Gastroesophageal sphincter (tissue), 4 donors: ENCODE data around the gene LIPI. TPM values are rescaled to one million over a fixed set of nuclear protein-coding genes. Genes with fewer than 3 reads are reported as not detected.

Source experiments
- ATAC-seq: fragments of 150-250 bp; one replicate; pipeline ENCODE4 v1.9.1; 2016; ENCODE audit warnings: mild to moderate bottlenecking, moderate library complexity
- H3K27ac ChIP-seq, 4 donors: fragments of 200-600 bp; sonication (generic) in 3 of 4; 1 replicate in 3 of 4; 2 replicates in 1 of 4; pipeline ENCODE4 v1.5.1; 2016 to 2019
- H3K27me3 ChIP-seq: fragments of 200-600 bp; sonication (generic); one replicate; pipeline ENCODE4 v1.5.1; 2019
- H3K36me3 ChIP-seq, 2 donors: fragments of 200-600 bp; sonication (generic); one replicate each; pipeline ENCODE4 v1.5.1; 2019; ENCODE audit warnings: control low read depth in 1 of 2
- H3K4me1 ChIP-seq, 3 donors: fragments of 200-600 bp; sonication (generic); 1 replicate in 2 of 3; 2 replicates in 1 of 3; pipeline ENCODE4 v1.5.1; 2016 to 2019; ENCODE audit warnings: control low read depth in 2 of 3
- H3K4me3 ChIP-seq, 2 donors: fragments of 200-600 bp; sonication (generic); one replicate each; pipeline ENCODE4 v1.5.1; 2019; ENCODE audit warnings: mild to moderate bottlenecking in 1 of 2, moderate library complexity in 1 of 2
- H3K9me3 ChIP-seq, 3 donors: fragments of 200-600 bp; sonication (generic); one replicate each; pipeline ENCODE4 v1.5.1; 2017 to 2019; ENCODE audit warnings: control low read depth in 2 of 3
- CTCF ChIP-seq, 4 experiments: fragments of 200-600 bp in 2 of 4; fragments of 450-650 bp in 2 of 4; sonication (generic) in 1 of 4; IDR thresholded peaks; one replicate each; pipeline ENCODE4 v1.5.1; 2017 to 2019; ENCODE audit warnings: antibody characterized with exemption in 4 of 4, mild to moderate bottlenecking in 2 of 4, moderate library complexity in 2 of 4
- EP300 ChIP-seq: sonication (generic); formaldehyde crosslinking; IDR thresholded peaks from one replicate; pipeline ENCODE4 v1.6.1; 2017; ENCODE audit warnings: antibody characterized with exemption, mild to moderate bottlenecking
- POLR2A ChIP-seq, 2 donors: fragments of 450-650 bp; IDR thresholded peaks; one replicate each; pipeline ENCODE4 v1.6.1; 2017; ENCODE audit warnings: antibody characterized with exemption in 2 of 2, mild to moderate bottlenecking in 2 of 2, moderate library complexity in 1 of 2
- POLR2AphosphoS5 ChIP-seq: sonication (generic); formaldehyde crosslinking; IDR thresholded peaks from one replicate; pipeline ENCODE4 v1.6.1; 2017; ENCODE audit warnings: antibody characterized with exemption
- WGBS, 2 donors: methylation state at CpG; one replicate each; pipeline ENCODE4 v1.1.5; 2018; ENCODE audit warnings: low coverage in 1 of 2; 5-methylcytosine and 5-hydroxymethylcytosine counted together
- total RNA-seq, 4 donors: library from RNA; depleted of rRNA; stranded (reverse); fragments of >200 nt; gene quantifications; one replicate each; pipeline ENCODE4 v1.1.0, GENCODE V29; 2016

LIPI gene
- total RNA-seq, 4 donors from 2014 or later, result not detected

GRCh38 chr21:14244911-14245310 lies 34.2 kb upstream of the LIPI start:
- Histone ChIP-seq H3K9me3 (peaks cover 0 to 5% (median 0%) of the 10 kb centered on the region in 3 donors), H3K4me1 (no peaks in the 10 kb centered on the region), H3K27me3 (no peaks in the 10 kb centered on the region), H3K27ac (no peak overlapping the region), H3K4me3 (no peak overlapping the region), H3K36me3 (no peaks in the 10 kb centered on the region)
- no peak for ATAC-seq
- TF ChIP-seq EP300, result no peak
- TF ChIP-seq CTCF (IDR thresholded peaks at IDR 0.05), result no peak
- TF ChIP-seq POLR2A (IDR thresholded peaks at IDR 0.05), result no peak
- TF ChIP-seq POLR2AphosphoS5, result no peak

DNA sequence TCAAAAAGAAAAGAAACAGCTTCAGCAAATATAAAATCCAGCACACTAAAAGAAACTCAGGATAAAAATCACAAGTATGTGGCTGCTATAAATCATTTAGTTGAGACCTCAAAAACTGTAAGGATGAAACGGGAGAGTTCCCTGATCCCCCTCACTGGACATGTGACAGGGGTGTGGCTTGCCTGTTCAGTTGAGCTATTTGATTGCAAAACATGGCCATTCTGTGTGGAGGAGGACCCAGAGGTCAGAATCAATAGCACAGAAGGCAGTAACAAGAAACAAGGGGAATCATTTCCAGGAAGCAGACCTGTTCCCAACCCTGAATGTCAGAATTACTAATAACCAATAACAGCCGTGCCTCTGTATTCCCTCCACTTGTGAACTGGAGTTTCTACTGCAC lies 33.1 kb upstream of the LIPI start:
- WGBS, 2 donors, result 8 to 23% methylated on average over 1 to 2 of the region's 2 CpGs
- Histone ChIP-seq H3K9me3 (no peaks in the 10 kb centered on the region), H3K27ac (no peak overlapping the region), H3K4me1 (no peaks in the 10 kb centered on the region), H3K36me3 (no peaks in the 10 kb centered on the region), H3K4me3 (no peak overlapping the region), H3K27me3 (no peaks in the 10 kb centered on the region)
- ATAC-seq, result no peak
- TF ChIP-seq POLR2AphosphoS5 (no peak), CTCF (IDR thresholded peaks at IDR 0.05) (no peak), POLR2A (IDR thresholded peaks at IDR 0.05) (no peak), EP300 (no peak)

DNA sequence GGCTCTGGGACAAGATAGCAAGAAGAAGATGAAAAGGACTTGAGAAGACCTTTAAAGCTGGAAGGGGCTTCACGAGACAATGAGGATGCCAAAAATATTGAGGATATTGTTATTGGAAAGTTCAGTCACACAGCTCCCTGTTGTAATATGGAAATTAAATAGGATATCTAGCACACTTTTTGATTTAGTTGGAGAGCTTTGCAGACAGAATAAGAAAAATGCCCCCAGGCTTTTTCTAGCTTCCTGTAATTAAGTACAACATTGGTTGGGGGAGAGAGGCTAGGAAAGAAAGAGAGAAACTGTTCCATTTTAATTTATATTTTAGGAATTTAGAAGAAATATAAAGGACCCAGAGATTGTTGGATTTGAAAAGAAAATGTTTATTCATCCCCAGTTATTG lies 32.7 kb upstream of the LIPI start:
- no peaks in the 10 kb centered on the region for H3K9me3 ChIP-seq
- TF ChIP-seq EP300 (no peak), POLR2A (IDR thresholded peaks at IDR 0.05) (no peak), CTCF (IDR thresholded peaks at IDR 0.05) (no peak), POLR2AphosphoS5 (no peak)
- H3K27ac ChIP-seq, result no peak overlapping the region
- 0 to 33% methylated on average over 1 of the region's 1 CpG for WGBS, 2 donors
- no peaks in the 10 kb centered on the region for H3K36me3 ChIP-seq
- no peak overlapping the region for H3K4me3 ChIP-seq
- ATAC-seq, result no peak
- no peaks in the 10 kb centered on the region for H3K27me3 ChIP-seq
- no peaks in the 10 kb centered on the region for H3K4me1 ChIP-seq

DNA sequence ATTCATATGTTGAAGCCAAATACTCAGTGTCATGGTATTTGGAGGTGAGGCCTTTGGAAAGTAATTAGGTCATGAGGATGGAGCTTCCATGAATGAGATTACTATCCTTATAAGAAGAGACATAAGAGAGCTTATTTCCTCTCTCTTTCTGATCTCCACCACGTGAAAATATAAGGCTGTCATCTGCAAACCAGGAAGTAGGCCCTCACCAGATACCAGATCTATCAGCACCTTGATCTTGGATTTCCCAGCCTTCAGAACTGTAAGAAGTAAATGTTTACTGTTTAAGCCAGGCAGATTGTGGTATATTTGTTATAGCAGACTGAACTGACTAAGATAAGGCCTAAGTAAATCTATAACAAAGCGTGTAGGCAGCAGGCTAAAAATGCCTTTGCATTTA lies 30.5 kb upstream of the LIPI start:
- Histone ChIP-seq H3K36me3 (no peaks in the 10 kb centered on the region), H3K4me1 (no peaks in the 10 kb centered on the region), H3K9me3 (no peaks in the 10 kb centered on the region), H3K4me3 (no peak overlapping the region), H3K27ac (no peak overlapping the region), H3K27me3 (no peaks in the 10 kb centered on the region)
- 15 to 36% methylated on average over 2 of the region's 2 CpGs for WGBS, 2 donors
- ATAC-seq, result no peak
- TF ChIP-seq POLR2A (IDR thresholded peaks at IDR 0.05), result no peak

DNA sequence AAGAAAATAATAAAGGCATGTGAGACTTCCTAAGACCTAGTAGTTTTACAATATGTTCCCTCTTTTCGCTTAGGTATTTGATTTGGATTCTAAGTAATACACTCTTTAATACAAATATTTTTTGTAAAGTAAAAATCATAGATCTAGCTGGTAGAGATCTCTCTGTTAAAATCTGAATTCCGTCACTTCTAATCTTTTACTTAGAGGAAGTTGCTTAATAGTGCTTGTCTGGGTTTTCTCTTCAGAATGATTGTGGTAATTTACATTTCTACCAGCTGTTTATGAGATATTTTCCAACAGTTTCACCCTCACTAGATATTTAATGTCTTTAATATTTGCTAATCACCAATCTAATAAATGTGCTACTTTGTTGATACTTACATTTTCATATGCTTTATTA lies 28.5 kb upstream of the LIPI start:
- Histone ChIP-seq H3K4me3 (no peak overlapping the region), H3K4me1 (no peaks in the 10 kb centered on the region), H3K27me3 (no peaks in the 10 kb centered on the region), H3K27ac (no peak overlapping the region), H3K36me3 (no peaks in the 10 kb centered on the region), H3K9me3 (no peaks in the 10 kb centered on the region)
- TF ChIP-seq POLR2AphosphoS5, result no peak
- TF ChIP-seq CTCF (IDR thresholded peaks at IDR 0.05), result no peak
- no peak for ATAC-seq
- 78 to 80% methylated on average over 2 of the region's 2 CpGs for WGBS, 2 donors

DNA sequence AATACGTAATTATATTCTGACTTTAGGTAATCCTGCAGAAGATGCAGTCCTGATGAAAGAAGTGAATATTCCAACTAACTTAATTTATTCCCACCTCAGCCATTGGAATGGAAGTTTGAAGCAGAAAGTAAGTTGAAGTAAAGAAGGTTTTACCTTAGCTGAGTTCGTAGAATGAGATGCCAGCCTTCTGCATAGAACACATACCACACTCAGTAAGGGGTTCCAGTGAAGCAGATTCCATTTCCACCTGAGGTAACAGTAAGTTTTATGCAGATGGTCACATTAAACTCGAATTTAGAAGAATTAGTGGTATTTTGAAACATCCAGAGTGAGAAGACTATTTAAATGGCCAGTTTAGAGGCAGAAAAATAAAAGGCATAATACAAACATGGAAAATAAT lies 25.4 kb upstream of the LIPI start:
- TF ChIP-seq POLR2AphosphoS5 (no peak), CTCF (IDR thresholded peaks at IDR 0.05) (no peak), EP300 (no peak), POLR2A (IDR thresholded peaks at IDR 0.05) (no peak)
- no peaks in the 10 kb centered on the region for H3K27me3 ChIP-seq
- 52 to 55% methylated on average over 3 of the region's 3 CpGs for WGBS, 2 donors
- ATAC-seq, result no peak
- no peak overlapping the region for H3K27ac ChIP-seq
- no peaks in the 10 kb centered on the region for H3K9me3 ChIP-seq
- no peak overlapping the region for H3K4me3 ChIP-seq
- no peaks in the 10 kb centered on the region for H3K36me3 ChIP-seq
- no peaks in the 10 kb centered on the region for H3K4me1 ChIP-seq
